GM11168 (cell line): ENCODE results near the gene CCDC28B.
"Not testable (repeated sequence)": the region's sequence is repeated elsewhere in the genome, so short reads cannot be mapped to it uniquely, and the experiment has no call there.

ENCODE experiments used
- in situ Hi-C: fragments of 300-500 bp; cut with MboI; formaldehyde crosslinking; loops from one replicate; pipeline ENCODE4 v1.12.0; 2022; ENCODE audit warnings: low sequenced_read_pairs; ENCODE audit not compliant: unreplicated experiment

CCDC28B gene

GRCh38 chr1:32200226-32201010 is at the start of gene CCDC28B:
TSS of gene CCDC28B (plus strand) at chr1:32200595. CDS start at chr1:32201936, 1,341 bp downstream.
- in situ Hi-C loops, result no loop called here

- in situ Hi-C loops, result no loop called here
Observed at GRCh38 chr1:32150847-32151246, 49.5 kb upstream of the CCDC28B start.

DNA sequence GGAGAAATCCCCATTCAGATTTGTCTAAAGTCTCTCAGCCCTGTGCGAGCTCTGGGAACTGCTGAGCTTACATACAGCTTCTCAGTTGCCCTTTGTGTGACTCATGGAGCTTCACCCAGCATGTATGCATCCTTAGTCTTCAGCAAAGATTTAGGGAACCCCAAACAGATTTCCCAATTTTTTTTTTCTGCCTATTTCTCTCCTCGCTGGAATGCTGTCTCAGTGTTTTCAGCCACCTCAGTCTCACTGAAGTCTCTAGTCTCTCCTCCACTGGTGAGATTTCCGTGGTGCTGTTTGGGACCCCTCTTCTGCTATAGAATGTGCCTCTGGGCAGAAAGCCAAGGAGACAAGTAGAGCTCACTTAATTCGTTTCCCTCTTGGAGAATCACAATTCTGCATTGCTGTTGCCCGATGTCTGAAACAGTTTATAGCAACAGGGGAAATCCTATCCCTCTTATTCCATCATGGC is 49.0 kb upstream of the CCDC28B start:
- in situ Hi-C loops, result no loop called here

DNA sequence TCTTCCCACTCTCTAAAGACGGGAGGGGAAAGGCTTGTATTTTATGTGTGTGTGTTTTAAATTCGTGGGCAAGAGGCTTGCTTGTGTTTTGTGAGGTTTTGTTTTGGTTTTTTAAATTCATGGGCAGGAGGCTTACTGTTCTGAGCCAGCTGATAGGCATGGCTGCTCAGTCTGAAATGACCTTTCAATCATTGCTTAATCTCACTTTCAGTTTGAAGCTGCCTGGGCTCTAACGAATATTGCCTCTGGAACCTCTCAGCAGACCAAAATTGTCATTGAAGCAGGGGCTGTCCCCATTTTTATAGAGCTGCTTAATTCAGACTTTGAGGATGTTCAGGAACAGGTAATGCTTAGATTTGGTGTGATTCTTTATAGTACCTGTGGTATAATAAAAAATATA is 41.2 kb upstream of the CCDC28B start:
- in situ Hi-C loops, result no loop called here

DNA sequence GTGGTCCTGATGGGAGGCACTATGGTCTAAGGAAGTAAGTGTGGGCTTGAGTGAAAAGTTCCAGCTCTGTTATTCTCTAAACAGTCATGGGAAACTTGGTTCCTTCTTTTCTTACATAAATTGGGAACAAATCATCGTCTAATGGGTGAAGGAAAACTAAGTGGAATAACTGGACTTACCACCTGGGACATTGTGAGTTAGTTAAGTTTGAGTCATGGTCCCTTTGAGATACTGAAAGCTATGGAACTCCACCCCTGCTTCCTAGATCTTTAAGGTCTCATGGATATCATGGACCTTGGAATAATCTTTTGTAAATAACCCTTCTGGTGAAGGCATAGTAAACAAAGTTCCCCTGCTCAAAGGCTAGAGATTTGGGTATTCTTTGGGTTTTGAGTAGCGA is 37.0 kb upstream of the CCDC28B start:
- in situ Hi-C loops, result no loop called here

- in situ Hi-C loops, result not testable (repeated sequence)
Observed at GRCh38 chr1:32165633-32166032, 34.8 kb upstream of the CCDC28B start.

DNA sequence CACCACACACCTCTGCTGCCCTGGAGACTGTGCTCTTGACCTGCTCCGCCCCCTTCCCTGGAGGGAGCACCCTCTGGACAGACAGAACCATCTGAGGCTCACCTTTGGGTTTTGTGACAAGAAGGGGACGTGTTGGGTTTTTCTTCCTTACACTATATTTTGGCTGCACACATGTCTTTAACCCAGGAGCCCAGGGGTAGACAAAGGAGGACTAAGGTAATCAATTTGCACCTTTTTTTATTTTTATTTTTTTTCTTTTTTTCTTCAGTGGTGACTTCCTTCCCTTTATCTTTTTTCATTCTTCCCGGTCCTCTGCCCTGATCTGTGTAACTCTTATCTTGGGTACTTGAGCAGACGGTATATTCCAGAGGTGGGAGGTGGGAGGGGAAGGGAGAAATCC is 29.4 kb upstream of the CCDC28B start:
- in situ Hi-C loops, result no loop called here

GRCh38 chr1:32172621-32173245 is 27.7 kb upstream of the CCDC28B start:
- in situ Hi-C loops, result no loop called here

- in situ Hi-C loops, result no loop called here
Observed at GRCh38 chr1:32178380-32179192, 21.8 kb upstream of the CCDC28B start.

GRCh38 chr1:32179193-32179442 is 21.3 kb upstream of the CCDC28B start:
- in situ Hi-C loops, result no loop called here

DNA sequence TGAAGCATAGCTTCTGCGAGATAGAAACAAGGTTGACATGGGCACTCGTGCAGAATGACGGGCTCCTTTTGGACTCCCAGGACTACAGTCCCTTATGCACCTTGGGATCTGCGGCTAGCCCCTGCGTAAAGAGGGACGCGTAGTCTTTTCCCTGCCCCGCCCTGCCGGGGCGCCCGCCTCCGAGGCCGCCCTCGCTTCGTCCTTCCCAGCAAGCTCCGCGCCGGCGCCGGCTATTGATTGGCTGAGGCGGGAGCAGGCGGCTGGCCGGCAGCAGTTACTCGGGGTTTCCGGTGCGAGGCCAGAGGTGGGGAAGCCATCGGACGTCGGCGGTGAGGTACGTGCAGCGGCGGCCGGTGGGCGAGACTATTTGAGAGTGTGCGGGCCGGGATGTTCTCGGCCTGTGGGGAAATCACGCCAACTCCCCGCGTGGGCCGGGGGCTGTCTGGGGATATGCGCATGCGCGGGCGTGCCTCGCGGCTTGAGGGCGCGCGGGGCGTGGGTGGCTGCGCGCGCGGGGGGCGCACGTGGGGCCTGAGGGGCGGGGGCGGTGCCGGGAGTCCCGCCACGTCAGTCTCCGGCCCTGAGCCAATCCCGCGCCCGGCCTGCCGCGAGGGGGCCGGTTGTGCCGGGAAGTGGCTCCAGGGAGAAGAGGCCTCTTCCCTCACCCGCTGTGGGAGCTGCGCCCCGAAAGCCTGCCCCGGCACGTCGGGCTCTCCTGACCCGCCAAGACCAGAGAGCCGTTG is 20.8 kb upstream of the CCDC28B start, which contains the start of gene TXLNA:
Gene TXLNA, plus strand, starts transcription at position 233 of the 743 bp plus-strand sequence. CDS start 671 bp downstream, outside the sequence.
- in situ Hi-C loops, result no loop called here

DNA sequence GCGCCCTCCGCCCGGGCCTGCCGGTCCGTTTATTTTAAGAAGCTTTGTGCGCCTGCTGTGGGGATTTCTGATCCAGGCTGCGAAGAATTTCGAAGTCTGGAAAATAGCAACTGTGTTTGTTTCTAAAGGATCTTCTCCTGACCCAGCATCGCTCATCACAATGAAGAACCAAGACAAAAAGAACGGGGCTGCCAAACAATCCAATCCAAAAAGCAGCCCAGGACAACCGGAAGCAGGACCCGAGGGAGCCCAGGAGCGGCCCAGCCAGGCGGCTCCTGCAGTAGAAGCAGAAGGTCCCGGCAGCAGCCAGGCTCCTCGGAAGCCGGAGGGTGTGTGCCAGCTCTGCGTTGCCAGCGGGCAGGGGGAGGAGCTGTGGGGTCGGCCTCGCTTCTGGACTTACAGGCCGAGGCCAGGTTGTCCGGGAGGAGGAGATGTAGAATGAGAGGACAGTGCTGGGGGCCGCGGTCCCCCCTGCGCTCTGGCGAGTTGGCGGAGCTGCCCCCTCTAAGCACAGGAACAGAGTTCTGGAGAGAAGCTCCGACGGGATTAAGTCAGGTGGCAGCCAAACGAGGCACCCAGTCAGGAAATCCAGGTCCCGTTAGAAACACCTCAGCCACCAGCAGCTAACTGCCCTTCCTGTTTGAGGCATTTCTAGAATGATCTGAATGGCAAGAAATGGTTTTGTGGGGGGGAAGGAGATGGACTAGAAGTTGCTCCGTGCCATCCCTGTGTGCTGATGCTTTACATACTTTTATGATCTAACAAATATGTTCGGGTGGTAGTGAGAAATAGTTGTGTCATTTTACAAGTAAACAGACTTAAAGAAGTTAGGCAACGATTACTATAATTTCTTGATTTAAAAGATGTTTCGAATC is 20.0 kb upstream of the CCDC28B start:
- in situ Hi-C loops, result no loop called here

DNA sequence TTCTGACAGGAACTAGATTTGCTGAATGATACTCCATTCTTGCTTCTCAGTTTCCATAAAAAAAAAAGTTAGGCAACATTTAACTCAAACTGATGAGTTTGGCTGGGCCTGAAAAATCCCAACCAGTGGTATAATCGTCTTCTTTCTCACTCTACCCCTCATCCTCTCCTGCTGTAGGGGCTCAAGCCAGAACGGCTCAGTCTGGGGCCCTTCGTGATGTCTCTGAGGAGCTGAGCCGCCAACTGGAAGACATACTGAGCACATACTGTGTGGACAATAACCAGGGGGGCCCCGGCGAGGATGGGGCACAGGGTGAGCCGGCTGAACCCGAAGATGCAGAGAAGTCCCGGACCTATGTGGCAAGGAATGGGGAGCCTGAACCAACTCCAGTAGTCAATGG is 19.3 kb upstream of the CCDC28B start:
- in situ Hi-C loops, result no loop called here

GRCh38 chr1:32181563-32181962 is 18.8 kb upstream of the CCDC28B start:
- in situ Hi-C loops, result no loop called here

- in situ Hi-C loops, result no loop called here
Observed at GRCh38 chr1:32182060-32182459, 18.3 kb upstream of the CCDC28B start.

- in situ Hi-C loops, result no loop called here
Observed at GRCh38 chr1:32184650-32185049, 15.7 kb upstream of the CCDC28B start.

DNA sequence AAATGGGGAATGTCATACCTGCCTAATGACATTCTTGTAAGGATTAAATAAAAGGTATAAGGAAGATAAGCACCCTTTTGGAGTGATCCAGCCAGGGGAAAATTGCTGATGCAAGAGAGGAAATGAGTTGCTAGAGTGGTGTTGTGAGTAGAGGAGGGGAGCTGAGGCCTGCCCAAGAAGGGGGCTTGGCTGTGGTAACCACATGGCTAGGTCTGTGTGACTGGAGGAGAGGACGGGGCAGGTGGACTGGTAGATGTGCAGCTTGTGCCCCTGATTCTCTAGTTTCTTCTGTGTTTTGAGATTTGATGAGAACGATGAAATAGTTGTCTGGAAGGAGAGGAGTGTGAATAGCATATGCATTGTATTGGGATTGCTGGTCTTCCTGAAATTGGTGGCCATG is 14.3 kb upstream of the CCDC28B start:
- in situ Hi-C loops, result no loop called here

- in situ Hi-C loops, result no loop called here
Observed at GRCh38 chr1:32186491-32186890, 13.9 kb upstream of the CCDC28B start.

GRCh38 chr1:32187850-32188249 is 12.5 kb upstream of the CCDC28B start:
- in situ Hi-C loops, result no loop called here
